Left renal cortex interstitium (tissue), 4 donors: ENCODE results near the gene NXPH3. TPM values are rescaled to one million over a fixed set of nuclear protein-coding genes. Genes with fewer than 3 reads are reported as not detected.
"Not testable (repeated sequence)": the region's sequence is repeated elsewhere in the genome, so short reads cannot be mapped to it uniquely, and the experiment has no call there.

Source experiments
- DNase-seq, 4 donors: peaks; one replicate each; pipeline ENCODE4 v3.0.0-alpha.2; 2013; ENCODE audit warnings: low read depth in 4 of 4, low spot score in 2 of 4, missing footprints in 1 of 4
- polyA plus RNA-seq, 4 donors: library from polyadenylated mRNA; unstranded; fragments of 120-200 nt; gene quantifications; one replicate each; pipeline ENCODE4 v1.2.1, GENCODE V29; 2013; ENCODE audit not compliant: insufficient read length in 4 of 4

Gene NXPH3
- 1 to 10 TPM in 3 of 4 donors, under 1 TPM in 1; 0.87 to 1.7 (median 1.4) TPM for polyA plus RNA-seq

GRCh38 chr17:49575679-49576087 lies at the start of gene NXPH3:
Gene NXPH3 (plus strand): TSS chr17:49575871. CDS start chr17:49576220, 349 bp downstream.
- peak in 1 of 4 donors; percentile 13 for DNase-seq

- no peak for DNase-seq
Observed at GRCh38 chr17:49527927-49528651, 47.6 kb upstream of the NXPH3 start.

- DNase-seq, result no peak
Observed at GRCh38 chr17:49528966-49529365, 46.7 kb upstream of the NXPH3 start.

GRCh38 chr17:49530118-49530517 lies 45.6 kb upstream of the NXPH3 start:
- no peak for DNase-seq

GRCh38 chr17:49543860-49544259 lies 31.8 kb upstream of the NXPH3 start:
- DNase-seq, result no peak

GRCh38 chr17:49545007-49545660 lies 30.5 kb upstream of the NXPH3 start:
- DNase-seq, result no peak

- no peak for DNase-seq
Observed at GRCh38 chr17:49545806-49546545, 29.7 kb upstream of the NXPH3 start.

- no peak for DNase-seq
Observed at GRCh38 chr17:49546546-49547535, 28.8 kb upstream of the NXPH3 start.

- DNase-seq, result no peak
Observed at GRCh38 chr17:49547566-49547965, 28.1 kb upstream of the NXPH3 start.

- no peak for DNase-seq
Observed at GRCh38 chr17:49548051-49548505, 27.6 kb upstream of the NXPH3 start.

GRCh38 chr17:49548506-49549310 lies 27.0 kb upstream of the NXPH3 start:
- DNase-seq, result no peak

GRCh38 chr17:49549311-49549605 lies 26.4 kb upstream of the NXPH3 start:
- DNase-seq, result no peak

- DNase-seq, result no peak
Observed at GRCh38 chr17:49549691-49550678, 25.7 kb upstream of the NXPH3 start.

GRCh38 chr17:49550764-49551163 lies 24.9 kb upstream of the NXPH3 start:
- not testable (repeated sequence) for DNase-seq

GRCh38 chr17:49551221-49552069 lies 24.2 kb upstream of the NXPH3 start:
- DNase-seq, result no peak

- no peak for DNase-seq
Observed at GRCh38 chr17:49552070-49552751, 23.5 kb upstream of the NXPH3 start.
